Trophoblast cell (in vitro differentiated cells and primary cell): ENCODE data around the gene ZNF423.

Experiments
- DNase-seq, 2 donors: peaks; one replicate each; pipeline ENCODE4 v3.0.0-alpha.2; 2016
- H2AFZ ChIP-seq: 2 replicates; pipeline ENCODE4 v1.6.1; 2013; ENCODE audit warnings: low read length, moderate library complexity, mild to moderate bottlenecking; ENCODE audit not compliant: insufficient read depth, poor library complexity
- H2AK5ac ChIP-seq: 2 replicates; pipeline ENCODE4 v1.6.1; 2013; ENCODE audit warnings: mild to moderate bottlenecking, low read length
- H2BK120ac ChIP-seq: 2 replicates; pipeline ENCODE4 v1.6.1; 2013; ENCODE audit warnings: low read length, mild to moderate bottlenecking, moderate library complexity; ENCODE audit not compliant: insufficient read depth, poor library complexity
- H2BK12ac ChIP-seq: 2 replicates; pipeline ENCODE4 v1.6.1; 2013; ENCODE audit warnings: mild to moderate bottlenecking, low read length, moderate library complexity
- H2BK5ac ChIP-seq: 2 replicates; pipeline ENCODE4 v1.6.1; 2013; ENCODE audit warnings: low read length, low read depth, moderate library complexity, mild to moderate bottlenecking; ENCODE audit not compliant: poor library complexity
- H3K14ac ChIP-seq: 2 replicates; pipeline ENCODE4 v1.6.1; 2013; ENCODE audit warnings: mild to moderate bottlenecking, low read length
- H3K18ac ChIP-seq: 2 replicates; pipeline ENCODE4 v1.6.1; 2013; ENCODE audit warnings: mild to moderate bottlenecking, low read length
- H3K23ac ChIP-seq: 2 replicates; pipeline ENCODE4 v1.6.1; 2013; ENCODE audit warnings: low read length
- H3K27ac ChIP-seq: 2 replicates; pipeline ENCODE4 v1.5.1; 2013; ENCODE audit warnings: low read depth, mild to moderate bottlenecking, inconsistent platforms, low read length, moderate library complexity
- H3K27me3 ChIP-seq: 2 replicates; pipeline ENCODE4 v1.6.1; 2013; ENCODE audit warnings: inconsistent platforms, mild to moderate bottlenecking, low read length, moderate library complexity; ENCODE audit not compliant: insufficient read depth
- H3K36me3 ChIP-seq, 2 experiments: 1 replicate in 1 of 2; 2 replicates in 1 of 2; pipeline ENCODE4 v1.6.1; 2013; ENCODE audit warnings: low read length in 2 of 2, mild to moderate bottlenecking in 2 of 2, moderate library complexity in 1 of 2; ENCODE audit not compliant: insufficient read depth in 2 of 2, control insufficient read depth in 1 of 2
- H3K4ac ChIP-seq: 2 replicates; pipeline ENCODE4 v1.6.1; 2013; ENCODE audit warnings: low read depth, mild to moderate bottlenecking, low read length, moderate library complexity
- H3K4me1 ChIP-seq, 2 experiments: 1 replicate in 1 of 2; 2 replicates in 1 of 2; pipeline ENCODE4 v1.6.1; 2013; ENCODE audit warnings: low read length in 2 of 2, mild to moderate bottlenecking in 2 of 2, moderate library complexity in 1 of 2; ENCODE audit not compliant: insufficient read depth in 2 of 2, control insufficient read depth in 1 of 2
- H3K4me2 ChIP-seq: 2 replicates; pipeline ENCODE4 v1.6.1; 2013; ENCODE audit warnings: inconsistent platforms, mild to moderate bottlenecking, low read length, moderate library complexity
- H3K4me3 ChIP-seq: 2 replicates; pipeline ENCODE4 v1.5.1; 2013; ENCODE audit warnings: mild to moderate bottlenecking, low read depth, low read length, inconsistent platforms
- H3K79me1 ChIP-seq: one replicate; pipeline ENCODE4 v1.6.1; 2013; ENCODE audit warnings: low read length
- H3K79me2 ChIP-seq: 2 replicates; pipeline ENCODE4 v1.6.1; 2013; ENCODE audit warnings: low read length, mild to moderate bottlenecking; ENCODE audit not compliant: control insufficient read depth, insufficient read depth, poor library complexity
- H3K9ac ChIP-seq: 2 replicates; pipeline ENCODE4 v1.6.1; 2013; ENCODE audit warnings: mild to moderate bottlenecking, low read length
- H3K9me3 ChIP-seq: 2 replicates; pipeline ENCODE4 v1.6.1; 2013; ENCODE audit warnings: low read depth, mild to moderate bottlenecking, control low read depth, inconsistent platforms, low read length; ENCODE audit not compliant: insufficient read depth
- H4K12ac ChIP-seq: 2 replicates; pipeline ENCODE4 v1.6.1; 2013; ENCODE audit warnings: low read depth, mild to moderate bottlenecking, low read length, moderate library complexity
- H4K8ac ChIP-seq: 2 replicates; pipeline ENCODE4 v1.6.1; 2013; ENCODE audit warnings: low read depth, mild to moderate bottlenecking, low read length, moderate library complexity
- H4K91ac ChIP-seq: one replicate; pipeline ENCODE4 v1.6.1; 2013; ENCODE audit warnings: low read depth, mild to moderate bottlenecking, low read length, moderate library complexity
- WGBS: extraction: QIAGEN DNeasy Blood & Tissue Kit; methylation state at CpG from one replicate; pipeline ENCODE4 v1.1.7; 2013; ENCODE audit warnings: missing lambda C conversion rate; ENCODE audit not compliant: insufficient read length, insufficient coverage; ENCODE audit errors: extremely low coverage; 5-methylcytosine and 5-hydroxymethylcytosine counted together

The ZNF423 gene

DNA sequence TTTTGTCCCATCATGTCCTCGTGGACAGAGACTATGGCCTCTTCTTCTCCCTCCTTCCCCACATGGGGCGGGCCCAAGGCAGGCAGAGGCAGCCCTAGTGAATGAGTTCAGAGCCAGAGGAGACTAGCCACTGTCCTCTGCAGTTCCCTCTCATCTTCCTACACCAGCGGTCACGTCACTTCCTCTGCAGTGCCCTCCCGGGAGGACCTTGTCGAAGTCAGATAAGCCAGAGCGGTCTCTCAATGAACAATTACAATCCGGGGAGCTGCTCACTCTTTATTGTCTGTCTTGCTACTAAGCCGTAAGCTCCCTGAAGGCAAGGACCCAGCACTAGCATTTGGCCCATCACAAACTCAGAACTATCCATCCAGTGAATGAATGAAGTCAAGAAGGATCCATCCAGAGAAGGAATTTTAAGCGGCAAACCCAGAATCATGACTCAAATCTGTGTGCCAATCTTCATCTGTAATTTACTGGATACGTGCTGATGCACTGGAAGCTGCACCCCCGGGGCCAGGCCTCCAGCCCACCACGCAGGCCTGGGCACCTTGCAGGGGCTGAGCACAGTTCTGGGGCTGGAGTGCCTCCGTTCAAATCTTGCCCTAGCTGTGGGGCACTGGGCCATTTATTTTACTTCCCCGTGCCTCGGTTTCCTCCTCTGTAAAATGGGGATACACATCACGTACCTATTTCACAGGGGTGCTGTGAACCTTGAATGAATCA is 18.1 kb downstream of the ZNF423 start:
- no peaks in the 10 kb centered on the region for H3K36me3 ChIP-seq
- H3K9ac ChIP-seq, result no peak overlapping the region
- no peak overlapping the region for H3K23ac ChIP-seq
- peaks cover 14% of the 10 kb centered on the region for H3K79me2 ChIP-seq
- peaks cover 31 to 35% of the 10 kb centered on the region in 2 experiments for H3K4me1 ChIP-seq
- no peak overlapping the region for H2BK5ac ChIP-seq
- no peak overlapping the region for H2AFZ ChIP-seq
- H3K79me1 ChIP-seq, result peaks cover 11% of the 10 kb centered on the region
- no peak overlapping the region for H2BK12ac ChIP-seq
- no peak overlapping the region for H4K8ac ChIP-seq
- no peak overlapping the region for H4K91ac ChIP-seq
- H3K4ac ChIP-seq, result no peak overlapping the region
- H2AK5ac ChIP-seq, result no peak overlapping the region
- H3K27ac ChIP-seq, result no peak overlapping the region
- no peaks in the 10 kb centered on the region for H3K9me3 ChIP-seq
- no peak overlapping the region for H2BK120ac ChIP-seq
- H3K18ac ChIP-seq, result peak overlapping the region; percentile 49
- H3K27me3 ChIP-seq, result no peaks in the 10 kb centered on the region
- no peak for DNase-seq
- peak overlapping the region; percentile 68 for H3K4me2 ChIP-seq
- no CpG with 5 or more reads among the region's 17 CpGs for WGBS
- no peak overlapping the region for H3K14ac ChIP-seq
- no peak overlapping the region for H3K4me3 ChIP-seq
- H4K12ac ChIP-seq, result no peak overlapping the region

DNA sequence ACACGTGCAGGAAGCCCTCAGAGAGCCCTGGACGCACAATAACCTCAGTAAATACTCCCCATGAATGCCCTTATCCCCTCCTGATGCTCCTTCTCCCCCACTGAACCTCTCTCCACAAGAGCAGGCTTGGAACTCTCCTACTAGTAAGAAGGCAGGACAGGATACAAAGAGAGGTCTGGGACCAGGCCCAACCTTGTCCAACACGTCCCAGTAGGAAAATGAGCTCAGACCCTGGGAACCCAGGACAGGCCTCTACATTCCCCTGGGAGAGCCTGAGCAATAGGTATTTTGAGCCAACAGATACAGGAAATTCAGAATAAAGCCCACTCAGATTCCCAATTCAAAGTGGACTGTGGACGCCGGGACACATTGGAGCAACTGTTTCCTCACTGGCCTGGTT is 19.2 kb downstream of the ZNF423 start:
- WGBS, result no CpG with 5 or more reads among the region's 5 CpGs
- Histone ChIP-seq H4K8ac (no peak overlapping the region), H3K79me1 (peaks cover 11% of the 10 kb centered on the region), H3K79me2 (peaks cover 14% of the 10 kb centered on the region), H3K23ac (no peak overlapping the region), H4K12ac (no peak overlapping the region), H2AFZ (no peak overlapping the region), H2AK5ac (no peak overlapping the region), H3K4ac (no peak overlapping the region), H3K14ac (no peak overlapping the region), H2BK5ac (no peak overlapping the region), H3K36me3 (no peaks in the 10 kb centered on the region), H3K27me3 (no peaks in the 10 kb centered on the region), H3K18ac (no peak overlapping the region), H2BK120ac (no peak overlapping the region), H3K4me1 (peaks cover 35 to 40% of the 10 kb centered on the region in 2 experiments), H3K27ac (no peak overlapping the region), H4K91ac (no peak overlapping the region), H2BK12ac (peak overlapping the region; percentile 6), H3K4me2 (no peak overlapping the region), H3K4me3 (no peak overlapping the region), H3K9ac (no peak overlapping the region), H3K9me3 (no peaks in the 10 kb centered on the region)
- no peak for DNase-seq

DNA sequence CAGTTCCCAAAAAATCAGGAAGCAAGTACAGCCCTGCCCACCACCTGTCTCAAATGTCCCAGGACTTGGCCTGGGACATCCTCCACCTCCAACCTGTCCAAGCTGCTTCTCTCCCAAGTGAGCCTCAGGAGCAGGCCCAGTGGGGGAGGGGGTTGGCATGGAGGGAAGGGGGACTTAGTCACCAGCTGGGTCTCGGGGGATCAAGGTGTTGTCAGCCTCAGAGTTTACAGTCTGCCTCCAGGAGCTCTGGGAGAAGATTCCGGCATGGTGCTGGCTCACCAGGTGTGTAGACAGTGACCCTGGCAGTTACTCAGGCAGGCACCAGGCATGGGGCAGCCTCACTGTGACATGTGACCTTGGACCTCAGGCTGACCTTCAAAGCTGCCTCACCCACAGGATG is 19.7 kb downstream of the ZNF423 start:
- Histone ChIP-seq H2BK120ac (no peak overlapping the region), H4K91ac (no peak overlapping the region), H4K8ac (no peak overlapping the region), H3K9me3 (no peaks in the 10 kb centered on the region), H2BK5ac (no peak overlapping the region), H3K4me3 (no peak overlapping the region), H3K27me3 (no peaks in the 10 kb centered on the region), H3K18ac (peak overlapping the region; percentile 3), H3K79me1 (peaks cover 11% of the 10 kb centered on the region), H2BK12ac (peak overlapping the region; percentile 6), H3K4ac (no peak overlapping the region), H3K14ac (no peak overlapping the region), H3K36me3 (no peaks in the 10 kb centered on the region), H3K23ac (no peak overlapping the region), H2AK5ac (no peak overlapping the region), H2AFZ (no peak overlapping the region), H3K9ac (no peak overlapping the region), H3K79me2 (peaks cover 14% of the 10 kb centered on the region), H3K4me2 (no peak overlapping the region), H3K4me1 (peaks cover 35 to 40% of the 10 kb centered on the region in 2 experiments), H4K12ac (no peak overlapping the region), H3K27ac (no peak overlapping the region)
- DNase-seq, result no peak
- no CpG with 5 or more reads among the region's 2 CpGs for WGBS

DNA sequence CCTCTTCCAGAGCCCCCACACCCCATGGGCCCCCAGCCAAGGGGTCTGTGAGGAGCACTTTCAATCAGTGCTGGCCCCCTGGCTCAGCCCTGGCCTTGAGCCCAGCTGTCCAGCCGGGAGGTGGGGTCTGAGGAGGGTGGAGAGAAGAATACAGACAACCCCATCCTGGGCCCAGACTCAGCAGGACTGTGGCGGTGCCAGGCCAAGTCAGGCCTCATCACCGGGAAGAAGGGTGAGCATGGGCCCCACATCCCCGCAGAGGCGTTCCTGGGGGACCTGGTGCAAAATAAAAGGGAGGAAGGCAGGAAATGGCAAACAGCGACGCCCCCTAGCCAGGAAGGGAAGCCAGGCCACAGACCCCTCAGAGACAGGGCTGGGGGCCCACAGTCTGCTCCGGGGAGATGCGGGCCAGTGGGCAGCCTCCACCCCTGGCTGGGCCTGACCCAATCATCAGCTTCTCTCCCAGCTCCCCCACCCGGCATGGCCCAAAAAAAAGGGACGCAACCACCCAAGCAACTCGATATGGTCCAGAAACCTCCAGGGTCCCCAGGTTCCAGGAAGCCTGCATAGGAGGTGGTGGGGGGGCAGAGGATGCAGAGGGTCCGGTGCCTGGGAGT is 20.6 kb downstream of the ZNF423 start:
- H3K79me1 ChIP-seq, result peaks cover 11% of the 10 kb centered on the region
- no peak overlapping the region for H3K4me2 ChIP-seq
- peak overlapping the region; percentile 70 for H3K18ac ChIP-seq
- H4K91ac ChIP-seq, result peak overlapping the region; percentile 48
- peak overlapping the region; percentile 6 for H4K12ac ChIP-seq
- H2BK120ac ChIP-seq, result no peak overlapping the region
- H3K4me3 ChIP-seq, result no peak overlapping the region
- H3K27me3 ChIP-seq, result no peaks in the 10 kb centered on the region
- H3K9me3 ChIP-seq, result no peaks in the 10 kb centered on the region
- no peak for DNase-seq
- peaks cover 14% of the 10 kb centered on the region for H3K79me2 ChIP-seq
- no peak overlapping the region for H3K27ac ChIP-seq
- H2AK5ac ChIP-seq, result no peak overlapping the region
- H2BK12ac ChIP-seq, result peak overlapping the region; percentile 78
- H3K23ac ChIP-seq, result no peak overlapping the region
- no peaks in the 10 kb centered on the region for H3K36me3 ChIP-seq
- no peak overlapping the region for H2AFZ ChIP-seq
- H3K14ac ChIP-seq, result peak overlapping the region; percentile 40
- no peak overlapping the region for H3K9ac ChIP-seq
- no CpG with 5 or more reads among the region's 13 CpGs for WGBS
- peak overlapping the region; percentile 10 for H2BK5ac ChIP-seq
- H3K4me1 ChIP-seq, result peaks cover 35 to 40% of the 10 kb centered on the region in 2 experiments
- H3K4ac ChIP-seq, result peak overlapping the region; percentile 39
- H4K8ac ChIP-seq, result no peak overlapping the region
